HK-2 (cell line): ENCODE results near the gene MAGEA10.
"Not testable (repeated sequence)": the region's sequence is repeated elsewhere in the genome, so short reads cannot be mapped to it uniquely, and the experiment has no call there.

Experiments
- DNase-seq: peaks from one replicate; pipeline ENCODE4 v3.0.0-alpha.2; 2018; ENCODE audit not compliant: unreplicated experiment

Gene MAGEA10

GRCh38 chrX:152138388-152138784, at the start of gene MAGEA10:
TSS of gene MAGEA10 (minus strand) at chrX:152138577. CDS start at chrX:152135620, 2,957 bp downstream.
- DNase-seq: no peak

GRCh38 chrX:152177497-152178269, 39.3 kb upstream of the MAGEA10 start:
- DNase-seq: no peak

- DNase-seq: no peak
Observed at GRCh38 chrX:152177052-152177451, 38.7 kb upstream of the MAGEA10 start.

- not testable (repeated sequence) for DNase-seq
Observed at GRCh38 chrX:152175892-152176291, 37.5 kb upstream of the MAGEA10 start.

GRCh38 chrX:152173923-152174322, 35.5 kb upstream of the MAGEA10 start:
- not testable (repeated sequence) for DNase-seq

GRCh38 chrX:152170621-152171020, 32.2 kb upstream of the MAGEA10 start:
- DNase-seq: no peak

GRCh38 chrX:152165033-152165743, 26.8 kb upstream of the MAGEA10 start:
- no peak for DNase-seq

- no peak for DNase-seq
Observed at GRCh38 chrX:152157042-152157441, 18.7 kb upstream of the MAGEA10 start.

GRCh38 chrX:152155766-152156310, 17.5 kb upstream of the MAGEA10 start:
- no peak for DNase-seq

GRCh38 chrX:152154050-152154449, 15.7 kb upstream of the MAGEA10 start:
- no peak for DNase-seq

GRCh38 chrX:152151256-152151655, 12.9 kb upstream of the MAGEA10 start:
- no peak for DNase-seq

GRCh38 chrX:152149648-152150047, 11.3 kb upstream of the MAGEA10 start:
- no peak for DNase-seq

- no peak for DNase-seq
Observed at GRCh38 chrX:152139589-152139988, 1.2 kb upstream of the MAGEA10 start.

- DNase-seq: no peak
Observed at GRCh38 chrX:152137771-152138387, 498 bp downstream of the MAGEA10 start.

GRCh38 chrX:152136312-152136711, 2.1 kb downstream of the MAGEA10 start:
- no peak for DNase-seq

GRCh38 chrX:152131525-152131924, 6.9 kb downstream of the MAGEA10 start:
- DNase-seq: no peak

- DNase-seq: not testable (repeated sequence)
Observed at GRCh38 chrX:152129069-152129844, 9.1 kb downstream of the MAGEA10 start.

- no peak for DNase-seq
Observed at GRCh38 chrX:152117305-152117704, 21.1 kb downstream of the MAGEA10 start.

- DNase-seq: no peak
Observed at GRCh38 chrX:152108527-152108926, 29.9 kb downstream of the MAGEA10 start.

GRCh38 chrX:152103866-152104265, 34.5 kb downstream of the MAGEA10 start:
- no peak for DNase-seq

GRCh38 chrX:152086141-152086540, 52.2 kb downstream of the MAGEA10 start:
- no peak for DNase-seq
